NCI-H128 (cell line): ENCODE measurements around the gene RAC2.

Experiments used
- DNase-seq: peaks from one replicate; lab custom pipeline; 2025; ENCODE audit not compliant: unreplicated experiment; lab: John Stamatoyannopoulos, UW

Gene RAC2

GRCh38 chr22:37222440-37222971 is 21.6 kb downstream of the RAC2 start:
- DNase-seq, result no peak

- no peak for DNase-seq
Measured at GRCh38 chr22:37221424-37222333, 22.4 kb downstream of the RAC2 start.

- no peak for DNase-seq
Measured at GRCh38 chr22:37220543-37220981, 23.5 kb downstream of the RAC2 start.

GRCh38 chr22:37219533-37219932 is 24.5 kb downstream of the RAC2 start:
- DNase-seq, result no peak

- no peak for DNase-seq
Measured at GRCh38 chr22:37218771-37219411, 25.2 kb downstream of the RAC2 start.

GRCh38 chr22:37218399-37218770 is 25.7 kb downstream of the RAC2 start:
- DNase-seq, result no peak

GRCh38 chr22:37215890-37216289 is 28.2 kb downstream of the RAC2 start:
- no peak for DNase-seq

GRCh38 chr22:37214731-37215030 is 29.4 kb downstream of the RAC2 start:
- no peak for DNase-seq

GRCh38 chr22:37213941-37214730 is 29.9 kb downstream of the RAC2 start:
- no peak for DNase-seq

GRCh38 chr22:37213218-37213855 is 30.7 kb downstream of the RAC2 start:
- DNase-seq, result no peak

- no peak for DNase-seq
Measured at GRCh38 chr22:37212174-37212906, 31.7 kb downstream of the RAC2 start, which contains the start of gene SSTR3. Gene SSTR3 (minus strand): TSS chr22:37212477. CDS start chr22:37207803, 4,674 bp downstream.

GRCh38 chr22:37211866-37212173 is 32.2 kb downstream of the RAC2 start:
- DNase-seq, result no peak

GRCh38 chr22:37211075-37211865 is 32.8 kb downstream of the RAC2 start:
- DNase-seq, result no peak

GRCh38 chr22:37210041-37210803 is 33.8 kb downstream of the RAC2 start:
- no peak for DNase-seq

- no peak for DNase-seq
Measured at GRCh38 chr22:37209140-37209845, 34.8 kb downstream of the RAC2 start.

- no peak for DNase-seq
Measured at GRCh38 chr22:37208401-37209139, 35.5 kb downstream of the RAC2 start.

- no peak for DNase-seq
Measured at GRCh38 chr22:37207981-37208380, 36.1 kb downstream of the RAC2 start.
